ENCODE measurements around the gene ARF6. TPM values are rescaled to one million over a fixed set of nuclear protein-coding genes. Genes with fewer than 3 reads are reported as not detected.
"Not testable (repeated sequence)": the region's sequence is repeated elsewhere in the genome, so short reads cannot be mapped to it uniquely, and the experiment has no call there.

Gene ARF6
- total RNA-seq, 1 donor from 2014 or later: 61.3 TPM

GRCh38 chr14:49876563-49877127, 16.2 kb upstream of the ARF6 start:
- DNase-seq: no peak

- DNase-seq: no peak
These were observed 13.2 kb upstream of the ARF6 start for GRCh38 chr14:49879646-49880204.

- no peak for DNase-seq
These were observed 12.4 kb upstream of the ARF6 start for GRCh38 chr14:49880267-49881064.

DNA sequence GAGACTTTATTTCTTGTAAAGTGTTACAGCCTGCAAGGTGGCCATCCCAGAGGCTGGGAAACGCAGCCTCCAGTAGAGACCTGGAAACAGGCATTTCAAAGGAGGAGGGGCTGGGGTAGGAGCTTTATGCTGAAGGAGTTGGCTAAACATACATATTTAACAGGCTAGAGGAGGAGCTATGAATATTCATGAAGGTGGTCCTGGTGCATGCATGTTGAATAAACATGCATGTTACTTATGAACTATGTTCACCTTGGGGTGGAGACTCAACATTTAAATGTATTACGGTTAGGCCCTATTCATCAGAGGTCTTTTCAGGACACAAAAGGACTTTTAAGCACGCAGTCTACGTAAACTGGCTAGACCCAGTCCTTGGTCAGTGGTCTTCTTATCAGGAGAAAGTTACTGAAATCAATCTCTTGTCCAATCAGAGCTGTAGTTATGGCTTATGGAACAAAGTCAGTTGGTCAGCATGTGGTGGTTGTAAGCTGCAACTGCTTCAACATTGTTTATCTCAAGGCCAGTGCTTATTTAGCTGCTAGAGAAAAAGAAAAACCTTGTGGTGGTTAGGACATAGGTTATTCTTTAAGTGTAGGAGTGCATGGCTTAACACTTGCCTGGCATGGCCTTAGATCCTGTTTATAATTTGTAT, 11.4 kb upstream of the ARF6 start:
- DNase-seq: no peak

GRCh38 chr14:49882826-49883694, 9.8 kb upstream of the ARF6 start:
- DNase-seq: no peak

DNA sequence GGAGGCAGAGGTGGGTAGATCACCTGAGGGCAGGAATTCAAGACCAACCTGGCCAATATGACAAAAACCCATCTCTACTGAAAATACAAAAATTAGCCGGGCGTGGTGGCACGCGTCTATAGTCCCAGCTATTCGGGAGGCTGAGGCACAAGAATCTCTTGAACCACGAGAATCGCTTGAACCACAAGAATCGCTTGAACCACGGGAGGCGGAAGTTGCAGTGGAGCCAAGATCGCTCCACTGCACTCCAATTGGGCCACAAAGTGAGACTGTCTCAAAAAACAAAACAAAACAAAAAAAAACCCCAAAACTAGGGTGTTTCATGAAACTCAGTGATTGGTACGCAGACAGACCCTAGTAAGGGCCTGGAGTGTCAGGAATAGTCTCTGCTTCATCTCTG, 6.4 kb upstream of the ARF6 start:
- no peak for DNase-seq

DNA sequence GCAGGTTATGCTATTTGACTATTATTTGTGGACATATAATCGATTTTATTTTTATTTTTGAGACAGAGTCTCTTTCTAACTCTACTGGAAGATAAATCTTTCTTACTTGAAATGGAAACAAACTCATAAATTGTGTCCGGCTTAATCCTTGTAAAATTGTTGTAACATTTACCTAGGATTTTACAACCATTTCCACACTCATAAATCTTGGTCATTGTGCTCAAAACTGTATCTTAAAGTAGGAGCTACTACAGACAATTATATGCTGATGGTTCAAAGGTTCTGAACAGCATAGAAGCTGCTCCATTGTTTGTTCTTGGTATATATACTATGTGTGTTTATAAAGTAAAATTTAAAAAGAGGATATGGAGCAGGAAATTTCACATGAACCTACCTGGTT, 4.6 kb upstream of the ARF6 start:
- no peak for DNase-seq

GRCh38 chr14:49892301-49892635, 614 bp upstream of the ARF6 start:
- DNase-seq: peak; percentile 65

DNA sequence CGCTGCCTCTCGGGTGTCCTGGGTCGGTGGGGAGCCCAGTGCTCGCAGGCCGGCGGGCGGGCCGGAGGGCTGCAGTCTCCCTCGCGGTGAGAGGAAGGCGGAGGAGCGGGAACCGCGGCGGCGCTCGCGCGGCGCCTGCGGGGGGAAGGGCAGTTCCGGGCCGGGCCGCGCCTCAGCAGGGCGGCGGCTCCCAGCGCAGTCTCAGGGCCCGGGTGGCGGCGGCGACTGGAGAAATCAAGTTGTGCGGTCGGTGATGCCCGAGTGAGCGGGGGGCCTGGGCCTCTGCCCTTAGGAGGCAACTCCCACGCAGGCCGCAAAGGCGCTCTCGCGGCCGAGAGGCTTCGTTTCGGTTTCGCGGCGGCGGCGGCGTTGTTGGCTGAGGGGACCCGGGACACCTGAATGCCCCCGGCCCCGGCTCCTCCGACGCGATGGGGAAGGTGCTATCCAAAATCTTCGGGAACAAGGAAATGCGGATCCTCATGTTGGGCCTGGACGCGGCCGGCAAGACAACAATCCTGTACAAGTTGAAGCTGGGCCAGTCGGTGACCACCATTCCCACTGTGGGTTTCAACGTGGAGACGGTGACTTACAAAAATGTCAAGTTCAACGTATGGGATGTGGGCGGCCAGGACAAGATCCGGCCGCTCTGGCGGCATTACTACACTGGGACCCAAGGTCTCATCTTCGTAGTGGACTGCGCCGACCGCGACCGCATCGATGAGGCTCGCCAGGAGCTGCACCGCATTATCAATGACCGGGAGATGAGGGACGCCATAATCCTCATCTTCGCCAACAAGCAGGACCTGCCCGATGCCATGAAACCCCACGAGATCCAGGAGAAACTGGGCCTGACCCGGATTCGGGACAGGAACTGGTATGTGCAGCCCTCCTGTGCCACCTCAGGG, 679 bp downstream of the ARF6 start:
- DNase-seq: peak; percentile 14

DNA sequence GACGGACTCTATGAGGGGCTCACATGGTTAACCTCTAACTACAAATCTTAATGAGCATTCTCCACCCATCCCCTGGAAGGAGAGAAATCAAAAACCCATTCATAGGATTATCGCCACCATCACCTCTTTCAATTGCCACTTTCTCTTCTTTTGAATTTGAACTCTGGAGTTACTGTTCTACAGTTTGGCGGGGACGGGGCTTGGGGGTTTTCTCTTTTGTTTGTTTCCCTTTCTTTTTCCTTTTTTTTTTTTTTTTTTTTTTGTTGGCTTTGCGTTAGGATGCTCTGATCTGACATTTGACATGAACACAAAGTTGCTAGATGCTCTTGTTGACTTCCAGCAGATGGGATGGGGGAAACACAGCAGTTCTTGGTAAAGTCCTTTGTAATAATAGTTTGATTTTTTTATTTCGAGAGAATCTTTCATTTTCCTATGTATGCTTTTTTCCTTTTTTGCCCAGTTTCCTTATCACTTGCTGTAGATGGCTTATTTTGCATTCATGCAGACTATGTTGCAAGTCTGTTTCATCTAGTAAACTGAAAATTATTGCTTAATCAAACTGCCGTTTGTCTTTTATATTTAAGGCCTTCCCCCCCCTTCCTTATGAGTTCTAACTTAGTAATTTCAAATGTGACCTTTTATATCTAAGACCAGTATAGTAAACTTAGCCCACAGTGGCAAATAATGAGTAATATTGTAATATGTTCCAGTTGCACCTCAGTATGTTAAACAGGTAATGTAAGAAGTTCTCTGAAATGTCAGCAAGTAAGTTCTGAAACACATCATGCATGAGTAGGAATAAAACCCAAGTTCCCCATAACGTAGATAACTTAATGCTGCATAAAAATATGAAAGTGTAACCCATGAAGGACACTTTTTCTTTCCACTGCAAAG, 1.6 kb downstream of the ARF6 start:
- not testable (repeated sequence) for DNase-seq

DNA sequence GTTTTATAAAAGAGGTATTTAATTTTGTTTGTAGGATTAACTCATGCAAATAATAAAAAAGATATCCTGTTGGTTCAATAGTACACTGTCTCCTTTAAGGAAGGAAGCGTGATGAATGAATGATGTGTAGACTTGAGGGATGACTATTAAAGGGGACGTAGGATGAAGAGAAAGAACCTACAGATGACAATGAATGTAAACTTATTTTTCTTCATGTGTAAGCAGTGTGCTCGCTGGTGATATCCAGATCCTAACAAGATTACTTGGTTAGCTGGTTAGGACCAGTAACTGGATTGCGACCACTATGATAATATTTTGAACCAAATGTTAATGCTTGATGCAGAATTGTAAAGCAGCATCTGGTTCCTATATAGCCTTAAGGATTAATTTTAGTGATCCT, 2.6 kb downstream of the ARF6 start:
- no peak for DNase-seq

DNA sequence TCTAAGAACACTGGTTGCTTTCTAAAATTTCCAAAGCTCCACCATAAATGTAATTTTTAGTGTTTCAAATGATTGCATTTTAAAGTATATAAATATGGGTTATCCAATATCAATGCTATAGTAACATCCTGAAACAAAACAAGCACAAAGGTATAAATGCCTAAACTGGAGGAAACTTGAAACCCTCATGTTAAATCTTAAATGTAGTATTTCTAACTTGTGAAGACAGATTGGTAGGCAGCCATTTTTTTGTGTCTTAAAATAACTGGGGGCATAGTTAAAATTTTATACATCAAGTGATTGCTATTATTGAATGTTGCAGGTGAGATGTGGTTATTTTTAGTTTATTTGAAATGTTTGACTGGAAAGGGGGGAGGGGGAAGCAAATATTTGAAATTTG, 3.4 kb downstream of the ARF6 start:
- DNase-seq: not testable (repeated sequence)

DNA sequence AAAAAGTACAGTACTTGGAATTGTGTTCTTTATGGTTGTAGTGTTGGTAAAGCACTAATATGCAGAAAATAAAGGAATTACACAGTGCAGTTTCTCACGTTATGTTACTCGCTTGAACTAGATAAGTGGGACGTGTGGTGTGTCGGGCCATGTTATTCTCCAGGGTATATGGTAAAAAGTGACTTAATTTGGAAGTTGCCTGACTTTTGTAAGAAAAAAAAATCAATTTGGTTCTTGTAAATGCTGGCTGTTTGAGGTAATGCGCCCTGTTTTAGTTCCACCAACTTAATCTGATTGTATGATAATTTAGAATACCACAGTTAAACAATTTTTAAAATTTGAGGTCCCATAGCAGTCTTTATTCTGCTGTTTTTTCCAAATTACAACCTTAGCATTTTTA, 4.1 kb downstream of the ARF6 start:
- DNase-seq: no peak

DNA sequence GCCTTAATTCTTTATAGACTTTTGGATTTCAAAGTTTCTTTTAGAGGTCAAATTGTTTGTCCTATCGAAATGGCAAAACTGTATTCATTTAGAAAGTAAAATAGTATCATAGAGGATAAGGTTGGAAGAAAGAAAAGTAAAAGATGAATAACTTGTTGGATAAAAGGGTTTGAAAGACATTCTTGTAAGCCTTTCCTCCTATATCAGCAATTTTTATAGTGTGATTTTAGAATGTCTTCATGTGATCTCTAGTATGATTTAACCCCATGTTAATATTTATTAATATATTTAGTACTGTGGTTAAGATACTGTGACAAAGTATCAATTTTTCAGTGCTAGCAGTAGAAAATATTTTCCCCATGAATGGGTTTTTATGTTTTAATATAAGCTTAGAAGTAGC, 4.5 kb downstream of the ARF6 start:
- DNase-seq: no peak

DNA sequence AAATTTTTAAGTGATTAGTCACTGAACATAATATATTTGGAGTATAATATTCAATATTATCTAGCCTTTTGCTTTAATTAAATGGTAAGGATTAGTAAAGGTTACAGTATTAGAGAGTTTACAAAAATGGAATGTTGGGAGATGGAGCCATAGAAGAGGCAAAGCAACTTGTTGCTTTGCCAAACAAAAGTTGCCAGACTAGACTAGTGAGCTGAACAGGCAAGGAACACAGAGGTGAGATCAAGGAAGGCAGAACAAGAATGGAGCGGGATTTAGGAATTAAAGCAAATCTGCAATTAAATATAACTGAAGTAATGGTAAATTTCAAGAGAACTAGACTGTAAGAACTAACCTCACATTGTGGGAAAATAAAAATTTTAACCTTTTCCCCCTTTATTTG, 5.1 kb downstream of the ARF6 start:
- no peak for DNase-seq

- DNase-seq: no peak
These were observed 5.6 kb downstream of the ARF6 start for GRCh38 chr14:49898485-49898884.

GRCh38 chr14:49900973-49901372, 8.1 kb downstream of the ARF6 start:
- DNase-seq: no peak

- not testable (repeated sequence) for DNase-seq
These were observed 9.9 kb downstream of the ARF6 start for GRCh38 chr14:49902679-49903246.

- no peak for DNase-seq
These were observed 11.4 kb downstream of the ARF6 start for GRCh38 chr14:49904270-49904669.

GRCh38 chr14:49905989-49906388, 13.1 kb downstream of the ARF6 start:
- no peak for DNase-seq
